HepG2 (cell line): ENCODE data around the gene LRRN4CL. TPM values are rescaled to one million over a fixed set of nuclear protein-coding genes. Genes with fewer than 3 reads are reported as not detected.
A peak's percentile ranks its signal among the peaks of the same experiment; 100 is the strongest.

ENCODE experiments used
- ARNTL ChIP-seq: sonication (generic); formaldehyde crosslinking; IDR thresholded peaks from 2 replicates; pipeline ENCODE4 v1.4.0; 2020; ENCODE audit warnings: mild to moderate bottlenecking, missing genetic modification reagents
- ATF6 ChIP-seq: sonication (generic); formaldehyde crosslinking; conservative IDR thresholded peaks from 2 replicates; pipeline ENCODE4 v1.4.0; 2020; ENCODE audit warnings: missing genetic modification reagents
- ATM ChIP-seq: fragments of 450-650 bp; IDR thresholded peaks from 2 replicates; pipeline ENCODE4 v1.7.1; 2017; ENCODE audit warnings: mild to moderate bottlenecking, borderline replicate concordance
- BHLHE40 ChIP-seq: IDR thresholded peaks from 2 replicates; pipeline ENCODE4 v1.6.1; 2011; ENCODE audit warnings: low read length, improper control_type of control experiment
- CBX1 ChIP-seq: IDR thresholded peaks from one replicate; pipeline ENCODE4 v1.6.1; 2016; ENCODE audit warnings: antibody characterized with exemption, low read depth
- EZH2 ChIP-seq: conservative IDR thresholded peaks from 2 replicates; pipeline ENCODE4 v1.6.1; 2012; ENCODE audit warnings: mild to moderate bottlenecking, low read depth, low read length, moderate library complexity
- HIC2 ChIP-seq: sonication (generic); formaldehyde crosslinking; IDR thresholded peaks from 2 replicates; pipeline ENCODE4 v1.9.0; 2022; ENCODE audit warnings: low read depth, missing genetic modification reagents
- IRX3 ChIP-seq: sonication (generic); formaldehyde crosslinking; IDR thresholded peaks from 2 replicates; pipeline ENCODE4 v1.8.1; 2023; ENCODE audit warnings: mild to moderate bottlenecking, low read depth, missing genetic modification reagents, borderline replicate concordance
- KLF16 ChIP-seq, 2 experiments: sonication (generic) in 1 of 2; formaldehyde crosslinking in 1 of 2; IDR thresholded peaks; 2 replicates each; pipeline versions ENCODE4 v1.6.1 to v1.8.0; 2016 to 2023; ENCODE audit warnings: missing genetic modification reagents in 2 of 2, missing compliant biosample characterization in 1 of 2
- MAFF ChIP-seq: IDR thresholded peaks from 2 replicates; pipeline ENCODE4 v1.6.1; 2011; ENCODE audit warnings: low read depth, low read length, improper control_type of control experiment
- NKX3-1 ChIP-seq: sonication (generic); formaldehyde crosslinking; IDR thresholded peaks from 2 replicates; pipeline ENCODE4 v1.5.0; 2020; ENCODE audit warnings: missing genetic modification reagents
- PHF21A ChIP-seq: sonication (generic); formaldehyde crosslinking; IDR thresholded peaks from 2 replicates; pipeline ENCODE4 v1.5.0; 2020; ENCODE audit warnings: mild to moderate bottlenecking, missing genetic modification reagents
- PHF5A ChIP-seq: IDR thresholded peaks from one replicate; pipeline ENCODE4 v1.6.1; 2018; ENCODE audit warnings: low read depth, missing genetic modification reagents; ENCODE audit not compliant: unreplicated experiment
- PRPF4 ChIP-seq: fragments of 200-400 bp; formaldehyde crosslinking; IDR thresholded peaks from 2 replicates; pipeline ENCODE4 v1.6.1; 2016; ENCODE audit warnings: low read length, low read depth; ENCODE audit not compliant: poor library complexity, severe bottlenecking
- RFX5 ChIP-seq: IDR thresholded peaks from 2 replicates; pipeline ENCODE4 v1.6.1; 2011; ENCODE audit warnings: low read depth, low read length, improper control_type of control experiment
- SAP130 ChIP-seq: IDR thresholded peaks from 2 replicates; pipeline ENCODE4 v1.6.1; 2016; ENCODE audit warnings: low read depth
- THAP7 ChIP-seq: sonication (generic); formaldehyde crosslinking; IDR thresholded peaks from 2 replicates; pipeline ENCODE4 v1.8.1; 2023; ENCODE audit warnings: mild to moderate bottlenecking, missing genetic modification reagents
- ZNF484 ChIP-seq: sonication (generic); formaldehyde crosslinking; IDR thresholded peaks from 2 replicates; pipeline ENCODE4 v1.5.1; 2020; ENCODE audit warnings: mild to moderate bottlenecking, low read depth, missing genetic modification reagents, borderline replicate concordance
- ZNF597 ChIP-seq: sonication (generic); formaldehyde crosslinking; IDR thresholded peaks from 2 replicates; pipeline ENCODE4 v1.5.0; 2020; ENCODE audit warnings: missing genetic modification reagents
- ZNF660 ChIP-seq: sonication (generic); formaldehyde crosslinking; IDR thresholded peaks from 2 replicates; pipeline ENCODE4 v1.5.1; 2020; ENCODE audit warnings: mild to moderate bottlenecking, low read depth, missing genetic modification reagents, borderline replicate concordance
- ZNF703 ChIP-seq: sonication (generic); formaldehyde crosslinking; IDR thresholded peaks from 2 replicates; pipeline ENCODE4 v1.5.1; 2020; ENCODE audit warnings: missing genetic modification reagents, mild to moderate bottlenecking, moderate library complexity, borderline replicate concordance
- polyA plus RNA-seq, 8 experiments: library from polyadenylated mRNA; depleted of rRNA in 3 of 8; stranded (reverse) in 7 of 8; unstranded in 1 of 8; fragments of >200 nt; fragmentation: Illumina TruSeq in 4 of 8; extraction: Trizol in 4 of 8; gene quantifications; 2 replicates each; pipeline versions ENCODE4 v1.2.1 to v1.2.3, GENCODE V29; 2011 to 2016; ENCODE audit warnings: low read depth in 4 of 8, missing spikeins in 1 of 8, mixed read lengths in 1 of 8; ENCODE audit not compliant: insufficient read depth in 1 of 8
- total RNA-seq, 5 experiments: library from RNA; depleted of rRNA; stranded (reverse); fragments of >200 nt; fragmentation: Illumina TruSeq; extraction: Trizol; gene quantifications; 2 replicates each; pipeline ENCODE4 v1.2.3, GENCODE V29; 2016; ENCODE audit warnings: low read depth in 1 of 5

LRRN4CL gene
- total and polyA plus RNA-seq, 2 of the 13 experiments (the other 11 are each of a cell fraction or from before 2014, with no cell fraction given), result 0.11 TPM; not detected in 1

GRCh38 chr11:62671608-62672389 is 17.5 kb downstream of the LRRN4CL start, which contains the start of the genes LBHD1 and UQCC3 (continued):
- TF ChIP-seq ATM, result no peak
- TF ChIP-seq EZH2, result no peak
- peak; percentile 23; the same call in 1 of the 2 replicates for TF ChIP-seq PHF21A
- no peak for TF ChIP-seq RFX5
- TF ChIP-seq THAP7 (CRISPR knock-in tag), result peak; percentile 65; the same call in 1 of the 2 replicates
- TF ChIP-seq ZNF660 (CRISPR knock-in tag), result no peak
- no peak for TF ChIP-seq PHF5A
- TF ChIP-seq MAFF, result peak; percentile 39; the same call in 1 of the 2 replicates
- no peak for TF ChIP-seq HIC2 (CRISPR knock-in tag)
- TF ChIP-seq ATF6 (CRISPR knock-in tag), result no peak
- TF ChIP-seq NKX3-1 (CRISPR knock-in tag), result no peak; the same call in 1 of the 2 replicates
- TF ChIP-seq IRX3 (CRISPR knock-in tag), result no peak
- TF ChIP-seq ZNF597 (CRISPR knock-in tag), result no peak
- no peak for TF ChIP-seq BHLHE40
- no peak; the same call in 1 of the 2 replicates for TF ChIP-seq ZNF703 (CRISPR knock-in tag)
- no peak for TF ChIP-seq PRPF4
- TF ChIP-seq CBX1, result no peak
- TF ChIP-seq ARNTL (CRISPR knock-in tag), result peak; percentile 21
- TF ChIP-seq SAP130 (CRISPR knock-in tag), result peak; percentile 89
- peak in 1 of 2 experiments; percentile 56; a peak in 1 of 4 replicates for TF ChIP-seq KLF16 (CRISPR knock-in tag; IDR thresholded peaks at IDR 0.05)
- TF ChIP-seq ZNF484 (CRISPR knock-in tag), result no peak
